ENCODE measurements around the gene METTL4.

- no peak for TF ChIP-seq CTCF (IDR thresholded peaks at IDR 0.05; ENCODE audit: poor library complexity, severe bottlenecking)
- TF ChIP-seq REST (IDR thresholded peaks at IDR 0.05; ENCODE audit: borderline replicate concordance): no peak
- TF ChIP-seq EZH2 (IDR thresholded peaks at IDR 0.05; ENCODE audit: borderline replicate concordance, insufficient read depth, low read length, poor library complexity, severe bottlenecking): no peak
- TF ChIP-seq POLR2AphosphoS5 (IDR thresholded peaks at IDR 0.05): no peak
Observed at GRCh38 chr18:2529154-2529553, 42.2 kb downstream of the METTL4 start.

Data from neural cell (in vitro differentiated cells).